Upper lobe of right lung (tissue), 1 donor: ENCODE data around the gene ZNF219. TPM values are rescaled to one million over a fixed set of nuclear protein-coding genes. Genes with fewer than 3 reads are reported as not detected.

Experiments used
- ATAC-seq: fragments of 200-7000 bp; cut with Tn5 transposase; one replicate; pipeline ENCODE4 v1.9.1; 2020; ENCODE audit warnings: mild to moderate bottlenecking, moderate library complexity
- DNase-seq: peaks from one replicate; pipeline ENCODE4 v3.0.0-alpha.2; 2020
- H3K27ac ChIP-seq: fragments of 200-600 bp; one replicate; pipeline ENCODE4 v1.8.0; 2022
- H3K27me3 ChIP-seq: fragments of 200-600 bp; one replicate; pipeline ENCODE4 v1.8.0; 2022; ENCODE audit warnings: mild to moderate bottlenecking
- H3K36me3 ChIP-seq: fragments of 200-600 bp; one replicate; pipeline ENCODE4 v1.8.0; 2022
- H3K4me1 ChIP-seq: fragments of 200-600 bp; one replicate; pipeline ENCODE4 v1.8.0; 2022
- H3K4me3 ChIP-seq: fragments of 200-600 bp; one replicate; pipeline ENCODE4 v1.8.0; 2022; ENCODE audit warnings: mild to moderate bottlenecking
- H3K9me3 ChIP-seq: fragments of 200-600 bp; one replicate; pipeline ENCODE4 v1.8.0; 2022
- CTCF ChIP-seq: fragments of 200-600 bp; IDR thresholded peaks from one replicate; pipeline ENCODE4 v1.8.0; 2022; ENCODE audit warnings: antibody characterized with exemption
- intact Hi-C: fragments of 100-400 bp; cut with DNase I; formaldehyde crosslinking; loops from one replicate; pipeline ENCODE4 v1.11.0; 2022
- total RNA-seq: library from RNA; stranded (reverse); fragmentation: NEBNext Ultra II Directional; extraction: Animal tissue kit (Norgen Biotek cat#: 25700); gene quantifications from one replicate; pipeline ENCODE4 v1.2.1, GENCODE V29; 2021
- donor health status: DM: no; HTN: yes; CAD: no; lungs with severe emphysema.

ZNF219 gene
- total RNA-seq, 1 donor from 2014 or later: 52.8 TPM

DNA sequence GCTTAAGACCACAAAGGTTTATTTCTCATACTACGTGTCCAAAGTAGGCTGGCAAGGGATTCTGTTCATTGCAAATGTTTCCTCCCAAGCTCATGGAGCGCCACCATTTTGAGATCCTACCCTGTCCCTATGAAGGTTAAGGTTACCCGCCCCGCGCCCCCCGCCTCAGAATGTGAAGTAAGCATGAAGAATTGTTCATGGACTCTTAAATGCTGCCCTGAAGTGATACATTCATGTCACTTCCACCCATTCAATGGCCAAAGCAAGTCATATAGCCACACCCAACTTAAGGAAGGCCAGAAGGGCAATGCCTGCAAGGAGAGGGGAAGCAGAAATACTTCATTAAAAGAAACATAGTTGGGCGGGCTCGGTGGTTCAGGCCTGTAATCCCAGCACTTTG lies 6.6 kb upstream of the ZNF219 start:
- intact Hi-C loops: loop anchor here (10.0 kb wide), 1 partner anchor 780 kb away; no protein-coding TSS in a partner anchor
- Histone ChIP-seq H3K4me1 (peaks cover 33% of the 10 kb centered on the region), H3K27ac (peak overlapping the region; percentile 99), H3K36me3 (no peaks in the 10 kb centered on the region), H3K9me3 (no peaks in the 10 kb centered on the region), H3K4me3 (no peak overlapping the region), H3K27me3 (no peaks in the 10 kb centered on the region)
- ATAC-seq: no peak
- DNase-seq: no peak
- TF ChIP-seq CTCF: no peak

GRCh38 chr14:21104448-21105060 lies 6.1 kb upstream of the ZNF219 start:
- peak; percentile 75 for ATAC-seq

GRCh38 chr14:21103710-21104447 lies 5.4 kb upstream of the ZNF219 start:
- Histone ChIP-seq H3K4me1 (peaks cover 44% of the 10 kb centered on the region), H3K36me3 (no peaks in the 10 kb centered on the region), H3K27ac (peak overlapping the region; percentile 99), H3K4me3 (peak overlapping the region; percentile 81), H3K9me3 (no peaks in the 10 kb centered on the region), H3K27me3 (no peaks in the 10 kb centered on the region)
- DNase-seq: peak; percentile 97
- intact Hi-C loops: loop anchor here (10.0 kb wide), 1 partner anchor 779 kb away; no protein-coding TSS in a partner anchor
- ATAC-seq: peak; percentile 94
- TF ChIP-seq CTCF: peak; percentile 78

More at GRCh38 chr14:21104448-21105060, 6.1 kb upstream of the ZNF219 start:
- intact Hi-C loops: loop anchor here (10.0 kb wide), 1 partner anchor 780 kb away; no protein-coding TSS in a partner anchor
- DNase-seq: peak; percentile 89
- H3K36me3 ChIP-seq: no peaks in the 10 kb centered on the region
- no peaks in the 10 kb centered on the region for H3K27me3 ChIP-seq
- peak; percentile 94 for TF ChIP-seq CTCF
- H3K27ac ChIP-seq: peak overlapping the region; percentile 99
- H3K9me3 ChIP-seq: no peaks in the 10 kb centered on the region
- H3K4me3 ChIP-seq: peak overlapping the region; percentile 81
- peaks cover 38% of the 10 kb centered on the region for H3K4me1 ChIP-seq

DNA sequence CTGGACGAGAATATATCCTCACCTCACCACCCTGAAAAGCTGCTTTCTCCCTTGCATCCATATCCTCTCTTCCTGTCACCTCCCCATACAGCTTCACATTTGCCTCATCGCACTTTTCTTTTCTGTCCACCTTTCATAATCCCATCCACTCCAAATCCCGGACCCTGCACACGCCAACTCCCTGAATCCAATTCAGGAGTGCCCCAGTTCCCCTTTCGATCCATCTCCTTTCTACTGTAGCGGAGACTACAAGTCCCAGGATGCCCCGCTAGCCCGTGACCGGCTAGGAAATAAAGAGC lies 4.9 kb upstream of the ZNF219 start:
- peak overlapping the region; percentile 81 for H3K4me3 ChIP-seq
- DNase-seq: no peak
- H3K27me3 ChIP-seq: no peaks in the 10 kb centered on the region
- no peaks in the 10 kb centered on the region for H3K36me3 ChIP-seq
- H3K27ac ChIP-seq: peak overlapping the region; percentile 99
- no peaks in the 10 kb centered on the region for H3K9me3 ChIP-seq
- peaks cover 44% of the 10 kb centered on the region for H3K4me1 ChIP-seq
- no peak for ATAC-seq
- intact Hi-C loops: loop anchor here (10.0 kb wide), 1 partner anchor 779 kb away; no protein-coding TSS in a partner anchor
- TF ChIP-seq CTCF: no peak

DNA sequence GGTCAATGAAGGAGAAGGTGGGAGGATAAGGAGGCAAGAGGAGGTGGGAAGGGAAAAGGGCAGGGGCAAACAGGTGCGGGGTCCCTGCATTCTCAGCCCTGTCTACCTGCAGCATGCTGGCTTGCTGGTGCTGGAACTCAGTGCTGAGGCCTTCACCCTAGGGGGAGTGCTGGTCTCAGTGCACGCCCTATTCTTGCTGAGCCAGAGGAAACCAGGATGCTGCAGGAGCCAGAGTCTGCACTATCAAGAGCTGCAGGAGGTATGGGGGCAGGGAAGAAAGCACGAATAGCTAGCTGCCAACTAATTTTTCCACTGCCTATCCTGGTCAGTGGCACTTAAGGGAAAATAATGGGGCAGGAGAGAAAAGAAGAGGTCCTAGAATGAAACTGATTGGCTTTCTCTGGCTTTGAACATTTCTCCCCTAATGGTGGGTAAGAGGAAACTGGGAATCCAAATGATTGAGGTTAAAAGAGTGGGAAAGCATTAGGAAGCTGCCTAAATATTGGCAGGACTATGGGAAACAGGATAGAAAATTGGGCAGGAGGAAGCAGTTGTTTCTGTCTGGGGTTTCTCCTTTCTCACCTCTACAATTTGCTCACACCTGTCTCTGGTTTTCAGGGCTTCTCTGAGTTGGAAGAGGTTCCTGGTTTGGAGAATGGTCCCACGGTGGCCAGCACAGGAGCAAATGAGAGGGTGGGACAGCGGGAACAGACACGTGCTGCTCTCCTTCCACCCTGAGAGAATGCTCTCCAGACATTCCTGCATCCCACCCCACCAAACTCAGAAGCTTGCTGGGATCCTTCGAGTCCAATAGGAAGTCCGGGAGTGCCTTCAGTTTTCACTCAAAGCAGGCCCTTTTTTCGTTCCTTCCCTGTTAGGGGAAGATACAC lies 4.3 kb upstream of the ZNF219 start:
- Histone ChIP-seq H3K27ac (peak overlapping the region; percentile 99), H3K36me3 (no peaks in the 10 kb centered on the region), H3K27me3 (no peaks in the 10 kb centered on the region), H3K9me3 (no peaks in the 10 kb centered on the region), H3K4me3 (peak overlapping the region; percentile 81), H3K4me1 (peaks cover 44% of the 10 kb centered on the region)
- ATAC-seq (no peak), DNase-seq (no peak)
- intact Hi-C loops: loop anchor here (10.0 kb wide), 1 partner anchor 778 kb away; no protein-coding TSS in a partner anchor
- no peak for TF ChIP-seq CTCF
